OCI-LY1 (cell line): Measurements from ENCODE around the gene HOPX.

Source experiments
- H2AFZ ChIP-seq: fragments of 200-600 bp; sonication (generic), shearing (Covaris generic); 2 replicates; pipeline ENCODE4 v1.6.0; 2014; ENCODE audit warnings: antibody characterized with exemption, mild to moderate bottlenecking, low read length
- H3F3A ChIP-seq: fragments of 200-600 bp; sonication (generic), shearing (Covaris generic); 2 replicates; pipeline ENCODE4 v1.6.0; 2014; ENCODE audit warnings: mild to moderate bottlenecking, antibody characterized with exemption, low read length, moderate library complexity; ENCODE audit not compliant: insufficient read depth
- H3K27ac ChIP-seq: fragments of 200-600 bp; sonication (generic); 2 replicates; pipeline ENCODE4 v1.5.1; 2014; ENCODE audit warnings: low read length, mixed run types, mild to moderate bottlenecking, low read depth; ENCODE audit not compliant: poor library complexity, severe bottlenecking
- H3K27me3 ChIP-seq: fragments of 200-600 bp; sonication (generic); 2 replicates; pipeline ENCODE4 v1.6.0; 2014; ENCODE audit warnings: antibody characterized with exemption, mild to moderate bottlenecking, low read length, moderate library complexity; ENCODE audit not compliant: insufficient read depth
- H3K36me3 ChIP-seq: fragments of 200-600 bp; sonication (generic); 2 replicates; pipeline ENCODE4 v1.6.1; 2014; ENCODE audit warnings: mild to moderate bottlenecking, antibody characterized with exemption, low read length, moderate library complexity, mixed read lengths; ENCODE audit not compliant: insufficient read depth
- H3K4me1 ChIP-seq: fragments of 200-600 bp; sonication (generic); 2 replicates; pipeline ENCODE4 v1.5.1; 2014; ENCODE audit warnings: mild to moderate bottlenecking, low read length, moderate library complexity; ENCODE audit not compliant: insufficient read depth, severe bottlenecking
- H3K4me2 ChIP-seq: fragments of 200-600 bp; sonication (generic), shearing (Covaris generic); 2 replicates; pipeline ENCODE4 v1.6.1; 2014; ENCODE audit warnings: low read length
- H3K4me3 ChIP-seq: fragments of 200-600 bp; sonication (generic); 2 replicates; pipeline ENCODE4 v1.5.1; 2014; ENCODE audit warnings: low read length, low read depth, mild to moderate bottlenecking, mixed read lengths; ENCODE audit not compliant: poor library complexity, severe bottlenecking
- H3K79me2 ChIP-seq: fragments of 200-600 bp; shearing (Covaris generic); 2 replicates; pipeline ENCODE4 v1.6.1; 2016; ENCODE audit warnings: mixed run types, low read length, mixed read lengths; ENCODE audit not compliant: insufficient read depth
- H3K9ac ChIP-seq: fragments of 200-600 bp; sonication (generic), shearing (Covaris generic); 2 replicates; pipeline ENCODE4 v1.6.1; 2014; ENCODE audit warnings: mild to moderate bottlenecking, low read length, mixed read lengths
- H3K9me2 ChIP-seq: fragments of 200-600 bp; sonication (generic), shearing (Covaris generic); 2 replicates; pipeline ENCODE4 v1.6.1; 2014; ENCODE audit warnings: low read depth, mild to moderate bottlenecking, low read length, mixed read lengths
- H3K9me3 ChIP-seq: fragments of 200-600 bp; shearing (Covaris generic); 2 replicates; pipeline ENCODE4 v1.6.1; 2014; ENCODE audit warnings: low read length, mixed read lengths
- H4K20me1 ChIP-seq: fragments of 200-600 bp; sonication (generic), shearing (Covaris generic); 2 replicates; pipeline ENCODE4 v1.6.0; 2016; ENCODE audit warnings: mild to moderate bottlenecking, low read length; ENCODE audit not compliant: insufficient read depth
- EZH2 ChIP-seq: fragments of 200-600 bp; sonication (generic), shearing (Covaris generic); IDR thresholded peaks from 2 replicates; pipeline ENCODE4 v1.8.0; 2017; ENCODE audit warnings: borderline replicate concordance, mixed run types, mild to moderate bottlenecking, antibody characterized with exemption, low read length, moderate library complexity, mixed read lengths
- TF ChIP-seq, protein P1 (sequence below): fragments of 200-600 bp; sonication (generic), shearing (Covaris generic); IDR thresholded peaks from 2 replicates; pipeline ENCODE4 v1.5.1; 2017; ENCODE audit warnings: mild to moderate bottlenecking, antibody characterized with exemption, low read length, moderate library complexity, mixed read lengths

HOPX gene

DNA sequence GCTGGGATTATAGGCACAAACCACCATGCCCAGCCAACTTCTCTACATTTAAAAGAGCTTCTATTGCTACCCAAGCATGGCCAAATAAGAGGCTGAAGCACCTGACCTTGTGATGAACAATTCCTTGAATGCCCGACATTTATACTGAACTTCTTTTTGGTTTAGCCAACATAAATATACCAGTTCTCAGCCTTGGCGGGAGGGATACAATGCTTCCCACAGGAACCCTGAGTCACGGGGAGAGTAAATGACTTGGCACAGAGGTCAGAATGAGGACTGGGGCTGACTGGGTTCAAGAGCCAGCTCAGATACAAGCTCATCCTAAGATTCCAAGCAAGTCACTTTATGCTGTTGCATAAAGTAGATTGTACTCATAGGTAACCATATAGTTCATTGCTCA, 6.1 kb downstream of the HOPX start:
- Histone ChIP-seq H3K4me2 (no peak overlapping the region), H3K27ac (no peak overlapping the region), H3F3A (no peaks in the 10 kb centered on the region), H3K79me2 (no peaks in the 10 kb centered on the region), H3K4me1 (no peaks in the 10 kb centered on the region), H3K9me2 (no peaks in the 10 kb centered on the region), H2AFZ (no peak overlapping the region), H3K9me3 (no peaks in the 10 kb centered on the region), H3K27me3 (no peaks in the 10 kb centered on the region), H3K4me3 (no peak overlapping the region), H3K9ac (no peak overlapping the region), H3K36me3 (no peaks in the 10 kb centered on the region), H4K20me1 (no peaks in the 10 kb centered on the region)
- no peak for TF ChIP-seq EZH2
- TF ChIP-seq, protein P1, sequence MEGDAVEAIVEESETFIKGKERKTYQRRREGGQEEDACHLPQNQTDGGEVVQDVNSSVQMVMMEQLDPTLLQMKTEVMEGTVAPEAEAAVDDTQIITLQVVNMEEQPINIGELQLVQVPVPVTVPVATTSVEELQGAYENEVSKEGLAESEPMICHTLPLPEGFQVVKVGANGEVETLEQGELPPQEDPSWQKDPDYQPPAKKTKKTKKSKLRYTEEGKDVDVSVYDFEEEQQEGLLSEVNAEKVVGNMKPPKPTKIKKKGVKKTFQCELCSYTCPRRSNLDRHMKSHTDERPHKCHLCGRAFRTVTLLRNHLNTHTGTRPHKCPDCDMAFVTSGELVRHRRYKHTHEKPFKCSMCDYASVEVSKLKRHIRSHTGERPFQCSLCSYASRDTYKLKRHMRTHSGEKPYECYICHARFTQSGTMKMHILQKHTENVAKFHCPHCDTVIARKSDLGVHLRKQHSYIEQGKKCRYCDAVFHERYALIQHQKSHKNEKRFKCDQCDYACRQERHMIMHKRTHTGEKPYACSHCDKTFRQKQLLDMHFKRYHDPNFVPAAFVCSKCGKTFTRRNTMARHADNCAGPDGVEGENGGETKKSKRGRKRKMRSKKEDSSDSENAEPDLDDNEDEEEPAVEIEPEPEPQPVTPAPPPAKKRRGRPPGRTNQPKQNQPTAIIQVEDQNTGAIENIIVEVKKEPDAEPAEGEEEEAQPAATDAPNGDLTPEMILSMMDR = no peak

DNA sequence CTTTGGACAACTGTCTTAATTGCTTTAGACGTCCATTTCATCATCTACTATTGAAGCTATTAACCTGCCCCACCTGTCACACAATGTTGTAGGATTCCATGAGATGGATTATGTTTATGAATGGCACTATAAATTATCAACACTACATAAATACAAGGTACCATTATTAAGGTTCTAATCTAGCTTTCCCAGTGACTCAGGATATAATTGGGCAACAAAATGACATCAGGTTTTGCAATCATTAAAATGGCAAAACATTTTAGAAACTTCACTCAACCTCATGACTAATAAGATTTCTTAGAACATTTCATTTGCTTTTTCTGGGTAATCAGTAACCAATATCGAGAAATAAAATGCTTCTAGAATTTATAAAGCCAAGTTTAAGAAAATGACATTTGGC, 9.2 kb downstream of the HOPX start:
- Histone ChIP-seq H3K79me2 (no peaks in the 10 kb centered on the region), H3K9ac (no peak overlapping the region), H3K27ac (no peak overlapping the region)

DNA sequence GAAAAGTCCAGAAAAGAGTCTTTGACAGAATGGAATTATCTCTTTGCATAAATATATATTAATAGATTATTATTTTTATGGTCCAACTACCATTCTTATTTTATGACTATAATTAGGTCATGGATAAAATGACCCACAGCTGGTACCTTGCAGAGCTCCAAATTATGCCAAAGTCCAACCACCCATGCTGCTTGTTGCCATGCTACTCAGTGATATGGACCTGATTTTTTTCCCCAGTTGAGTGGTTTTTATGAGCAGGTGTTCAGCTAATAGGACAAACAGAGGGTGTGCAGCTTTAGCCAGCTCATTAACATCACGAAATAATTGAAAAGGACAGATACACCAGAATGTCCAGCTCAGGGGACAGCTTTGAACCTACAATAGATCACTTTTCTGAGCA, 9.7 kb downstream of the HOPX start:
- no peaks in the 10 kb centered on the region for H3K4me1 ChIP-seq
- no peaks in the 10 kb centered on the region for H3K36me3 ChIP-seq
- no peak overlapping the region for H3K27ac ChIP-seq
- H3F3A ChIP-seq = no peaks in the 10 kb centered on the region
- no peak overlapping the region for H3K9ac ChIP-seq
- H3K9me2 ChIP-seq = no peaks in the 10 kb centered on the region
- no peaks in the 10 kb centered on the region; the same call in 1 of the 2 replicates for H3K27me3 ChIP-seq
- TF ChIP-seq EZH2 = no peak
- TF ChIP-seq, protein P1 = no peak
- H3K79me2 ChIP-seq = no peaks in the 10 kb centered on the region
- H3K4me3 ChIP-seq = no peak overlapping the region
- no peaks in the 10 kb centered on the region for H3K9me3 ChIP-seq
- H3K4me2 ChIP-seq = no peak overlapping the region
- H2AFZ ChIP-seq = no peak overlapping the region
- no peaks in the 10 kb centered on the region for H4K20me1 ChIP-seq

More for the DNA sequence above, 9.2 kb downstream of the HOPX start:
- Histone ChIP-seq H3K36me3 (no peaks in the 10 kb centered on the region), H4K20me1 (no peaks in the 10 kb centered on the region), H3F3A (no peaks in the 10 kb centered on the region), H3K9me2 (no peaks in the 10 kb centered on the region), H3K4me1 (no peaks in the 10 kb centered on the region), H2AFZ (no peak overlapping the region), H3K4me3 (no peak overlapping the region), H3K9me3 (no peaks in the 10 kb centered on the region), H3K27me3 (no peaks in the 10 kb centered on the region; the same call in 1 of the 2 replicates), H3K4me2 (no peak overlapping the region)
- TF ChIP-seq, protein P1 = no peak
- no peak for TF ChIP-seq EZH2
